ENCODE measurements around the gene OR51A7.

Gene OR51A7

DNA sequence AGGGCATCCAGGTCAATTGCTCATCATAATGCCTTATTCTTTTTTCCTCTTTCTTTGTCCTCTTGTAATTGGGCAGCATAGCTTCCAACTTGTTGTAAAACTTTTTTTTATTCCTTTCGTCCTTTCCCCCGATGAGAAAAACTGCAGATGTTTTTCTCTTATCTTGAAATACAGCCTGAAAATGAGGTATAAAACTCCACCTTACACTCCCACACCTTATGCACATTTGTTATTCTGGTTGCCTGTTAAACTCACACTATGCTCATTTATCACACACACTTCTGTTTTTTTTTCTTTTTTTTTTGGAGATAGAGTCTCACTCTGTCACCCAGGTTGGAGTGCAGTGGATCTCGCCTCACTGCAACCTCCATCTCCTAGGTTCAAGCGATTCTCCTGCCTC, 53.8 kb downstream of the OR51A7 start:
- no peak for DNase-seq

Measured in NCI-H1694 (cell line).